ENCODE results near the gene ACER1. TPM values are rescaled to one million over a fixed set of nuclear protein-coding genes. Genes with fewer than 3 reads are reported as not detected.

The ACER1 gene
- total and polyA plus RNA-seq, 2 of the 13 experiments (the other 11 are each of a cell fraction or from before 2014, with no cell fraction given): not detected

- 0 out of 2 replicates have a peak, but pooled peaks have one; percentile 71 for TF ChIP-seq ZNF276 (CRISPR knock-in tag; IDR thresholded peaks at IDR 0.05; ENCODE audit: low read depth)
- no peak for TF ChIP-seq CTCF (CRISPR knock-in tag; IDR thresholded peaks at IDR 0.05)
- TF ChIP-seq GZF1 (CRISPR knock-in tag; IDR thresholded peaks at IDR 0.05): no peak
- TF ChIP-seq POGZ (CRISPR knock-in tag; IDR thresholded peaks at IDR 0.05): 0 out of 2 replicates have a peak, but pooled peaks have one; percentile 31
- TF ChIP-seq ZGPAT (CRISPR knock-in tag; IDR thresholded peaks at IDR 0.05): peak; percentile 77
- peak; percentile 58 for TF ChIP-seq NCOA2 (CRISPR knock-in tag; IDR thresholded peaks at IDR 0.05)
- TF ChIP-seq E2F2 (CRISPR knock-in tag; IDR thresholded peaks at IDR 0.05; ENCODE audit: borderline replicate concordance): no peak
- no peak; the same call in 1 of the 2 replicates for TF ChIP-seq AHDC1 (CRISPR knock-in tag; IDR thresholded peaks at IDR 0.05; ENCODE audit: borderline replicate concordance)
- TF ChIP-seq REPIN1 (CRISPR knock-in tag; IDR thresholded peaks at IDR 0.05; ENCODE audit: borderline replicate concordance, low read depth): peak; percentile 61; the same call in 1 of the 2 replicates
- peak; percentile 77 for TF ChIP-seq HOXA3 (CRISPR knock-in tag; IDR thresholded peaks at IDR 0.05)
- TF ChIP-seq ZNF619 (CRISPR knock-in tag; IDR thresholded peaks at IDR 0.05): peak; percentile 90; the same call in 1 of the 2 replicates
- TF ChIP-seq ZBTB2 (CRISPR knock-in tag; IDR thresholded peaks at IDR 0.05; ENCODE audit: low read depth): 0 out of 2 replicates have a peak, but pooled peaks have one; percentile 60
- TF ChIP-seq HOXA7 (CRISPR knock-in tag; IDR thresholded peaks at IDR 0.05): no peak
Observed at GRCh38 chr19:6273701-6274601, 59.5 kb downstream of the ACER1 start (continued).
